Activated naive CD4-positive, alpha-beta T cell treated with anti-CD3 and anti-CD28 coated beads, Interleukin-2, amount 50 U/mL, for 24 hours (primary cell): ENCODE measurements around the gene RD3L.
A peak's percentile ranks its signal among the peaks of the same experiment; 100 is the strongest.
"Not testable (repeated sequence)": the region's sequence is repeated elsewhere in the genome, so short reads cannot be mapped to it uniquely, and the experiment has no call there.

Source experiments
- H3K27ac Mint-ChIP-seq: one replicate; pipeline ENCODE4 v1.8.0; 2021; ENCODE audit warnings: mild to moderate bottlenecking, mixed read lengths
- H3K27me3 Mint-ChIP-seq: one replicate; pipeline ENCODE4 v1.8.0; 2021; ENCODE audit warnings: mixed read lengths
- H3K36me3 Mint-ChIP-seq: one replicate; pipeline ENCODE4 v1.8.0; 2021; ENCODE audit warnings: mixed read lengths
- H3K4me1 Mint-ChIP-seq: one replicate; pipeline ENCODE4 v1.8.0; 2021; ENCODE audit warnings: mixed read lengths
- H3K4me3 Mint-ChIP-seq: one replicate; pipeline ENCODE4 v1.8.0; 2021; ENCODE audit warnings: mild to moderate bottlenecking, mixed read lengths
- H3K9me3 Mint-ChIP-seq: one replicate; pipeline ENCODE4 v1.8.0; 2021; ENCODE audit warnings: mixed read lengths

Gene RD3L

GRCh38 chr14:103941462-103941861 lies 867 bp downstream of the RD3L start:
- Mint-ChIP-seq H3K36me3 (no peaks in the 10 kb centered on the region), H3K27me3 (peaks cover 6% of the 10 kb centered on the region), H3K4me3 (no peak overlapping the region), H3K9me3 (no peaks in the 10 kb centered on the region), H3K4me1 (no peaks in the 10 kb centered on the region), H3K27ac (no peak overlapping the region)

GRCh38 chr14:103935102-103935501 lies 7.2 kb downstream of the RD3L start:
- Mint-ChIP-seq H3K27ac (no peak overlapping the region), H3K27me3 (peaks cover 2% of the 10 kb centered on the region), H3K4me3 (no peak overlapping the region), H3K9me3 (no peaks in the 10 kb centered on the region), H3K4me1 (no peaks in the 10 kb centered on the region), H3K36me3 (no peaks in the 10 kb centered on the region)

- Mint-ChIP-seq H3K4me3 (no peak overlapping the region), H3K36me3 (no peaks in the 10 kb centered on the region), H3K9me3 (no peaks in the 10 kb centered on the region), H3K27ac (no peak overlapping the region), H3K27me3 (no peaks in the 10 kb centered on the region), H3K4me1 (no peaks in the 10 kb centered on the region)
These were observed 9.4 kb downstream of the RD3L start for GRCh38 chr14:103932791-103933490.

GRCh38 chr14:103931422-103931821 lies 10.9 kb downstream of the RD3L start:
- H3K9me3 Mint-ChIP-seq = no peaks in the 10 kb centered on the region
- H3K36me3 Mint-ChIP-seq = no peaks in the 10 kb centered on the region
- H3K4me1 Mint-ChIP-seq = no peaks in the 10 kb centered on the region
- no peak overlapping the region for H3K4me3 Mint-ChIP-seq
- H3K27ac Mint-ChIP-seq = no peak overlapping the region
- no peaks in the 10 kb centered on the region for H3K27me3 Mint-ChIP-seq

- H3K4me3 Mint-ChIP-seq = no peak overlapping the region
- H3K4me1 Mint-ChIP-seq = no peaks in the 10 kb centered on the region
- no peaks in the 10 kb centered on the region for H3K36me3 Mint-ChIP-seq
- no peak overlapping the region for H3K27ac Mint-ChIP-seq
- H3K27me3 Mint-ChIP-seq = no peaks in the 10 kb centered on the region
- H3K9me3 Mint-ChIP-seq = no peaks in the 10 kb centered on the region
These were observed 12.2 kb downstream of the RD3L start for GRCh38 chr14:103930051-103930604.

- peak within 1 kb of the TSS; percentile 23 for H3K27ac Mint-ChIP-seq
- no peaks in the 10 kb centered on the region for H3K36me3 Mint-ChIP-seq
- H3K27me3 Mint-ChIP-seq = peaks cover 4% of the 10 kb centered on the region
- no peaks in the 10 kb centered on the region for H3K4me1 Mint-ChIP-seq
- H3K9me3 Mint-ChIP-seq = no peaks in the 10 kb centered on the region
- H3K4me3 Mint-ChIP-seq = no peak within 1 kb of the TSS
These were observed 14.1 kb downstream of the RD3L start, which contains the start of gene TDRD9 for GRCh38 chr14:103928011-103928890. Gene TDRD9 (plus strand): TSS chr14:103928456. CDS start chr14:103928510, 54 bp downstream.

- Mint-ChIP-seq H3K4me1 (no peaks in the 10 kb centered on the region), H3K27ac (no peak overlapping the region), H3K9me3 (no peaks in the 10 kb centered on the region), H3K27me3 (peaks cover 4% of the 10 kb centered on the region), H3K4me3 (no peak overlapping the region), H3K36me3 (no peaks in the 10 kb centered on the region)
These were observed 14.8 kb downstream of the RD3L start for GRCh38 chr14:103927566-103927965.

- Mint-ChIP-seq H3K36me3 (no peaks in the 10 kb centered on the region), H3K4me1 (peaks cover 5% of the 10 kb centered on the region), H3K27ac (no peak overlapping the region), H3K27me3 (peaks cover 4% of the 10 kb centered on the region), H3K9me3 (no peaks in the 10 kb centered on the region), H3K4me3 (no peak overlapping the region)
These were observed 17.0 kb downstream of the RD3L start for GRCh38 chr14:103925316-103925715.

- Mint-ChIP-seq H3K27ac (no peak overlapping the region), H3K4me3 (no peak overlapping the region), H3K36me3 (no peaks in the 10 kb centered on the region)
These were observed 18.5 kb downstream of the RD3L start for GRCh38 chr14:103923863-103924262.

GRCh38 chr14:103921855-103922200 lies 20.5 kb downstream of the RD3L start:
- not testable (repeated sequence) for H3K27ac Mint-ChIP-seq, H3K27me3 Mint-ChIP-seq, H3K36me3 Mint-ChIP-seq, H3K9me3 Mint-ChIP-seq
- Mint-ChIP-seq H3K4me1 (peaks cover 21% of the 10 kb centered on the region), H3K4me3 (peak overlapping the region; percentile 93)

More at GRCh38 chr14:103923863-103924262, 18.5 kb downstream of the RD3L start:
- Mint-ChIP-seq H3K27me3 (peaks cover 4% of the 10 kb centered on the region), H3K4me1 (peaks cover 9% of the 10 kb centered on the region), H3K9me3 (no peaks in the 10 kb centered on the region)

GRCh38 chr14:103920981-103921854 lies 21.1 kb downstream of the RD3L start:
- Mint-ChIP-seq H3K36me3 (no peaks in the 10 kb centered on the region), H3K27me3 (peaks cover 4% of the 10 kb centered on the region)

GRCh38 chr14:103916636-103917262 lies 25.6 kb downstream of the RD3L start:
- no peaks in the 10 kb centered on the region for H3K27me3 Mint-ChIP-seq
- H3K36me3 Mint-ChIP-seq = peaks cover 11% of the 10 kb centered on the region
- no peak overlapping the region for H3K27ac Mint-ChIP-seq

More at GRCh38 chr14:103920981-103921854, 21.1 kb downstream of the RD3L start:
- Mint-ChIP-seq H3K4me3 (peak overlapping the region; percentile 93), H3K9me3 (no peaks in the 10 kb centered on the region), H3K27ac (peak overlapping the region; percentile 86), H3K4me1 (peaks cover 26% of the 10 kb centered on the region)

GRCh38 chr14:103915616-103916015 lies 26.7 kb downstream of the RD3L start:
- no peaks in the 10 kb centered on the region for H3K27me3 Mint-ChIP-seq
- peaks cover 11% of the 10 kb centered on the region for H3K36me3 Mint-ChIP-seq
- H3K9me3 Mint-ChIP-seq = no peaks in the 10 kb centered on the region
- no peak overlapping the region for H3K4me3 Mint-ChIP-seq
- H3K27ac Mint-ChIP-seq = no peak overlapping the region
- peaks cover 30% of the 10 kb centered on the region for H3K4me1 Mint-ChIP-seq

More at GRCh38 chr14:103916636-103917262, 25.6 kb downstream of the RD3L start:
- no peak overlapping the region for H3K4me3 Mint-ChIP-seq
- peaks cover 33% of the 10 kb centered on the region for H3K4me1 Mint-ChIP-seq
- H3K9me3 Mint-ChIP-seq = no peaks in the 10 kb centered on the region

- Mint-ChIP-seq H3K4me3 (no peak overlapping the region), H3K27me3 (no peaks in the 10 kb centered on the region), H3K36me3 (peaks cover 13% of the 10 kb centered on the region), H3K4me1 (peaks cover 30% of the 10 kb centered on the region), H3K9me3 (no peaks in the 10 kb centered on the region), H3K27ac (no peak overlapping the region)
These were observed 31.3 kb downstream of the RD3L start for GRCh38 chr14:103910984-103911383.
